Measurements from ENCODE around the gene SPATS2L. TPM values are rescaled to one million over a fixed set of nuclear protein-coding genes. Genes with fewer than 3 reads are reported as not detected.
A peak's percentile ranks its signal among the peaks of the same experiment; 100 is the strongest.

The SPATS2L gene
- total and polyA plus RNA-seq, 2 experiments from 2014 or later = 118 to 154 TPM

- peak in 1 of 2 experiments; percentile 35; a peak in 2 of 4 replicates for TF ChIP-seq CTCF (conservative IDR thresholded peaks at IDR 0.05; ENCODE audit: low read depth in 2 of 2)
Observed at GRCh38 chr2:200257570-200257969, 48.9 kb upstream of the SPATS2L start (continued).

- Mint-ChIP-seq H3K27ac (no peak overlapping the region), H3K9me3 (peaks cover 8% of the 10 kb centered on the region; the same call in 1 of the 3 replicates), H3K27me3 (ENCODE audit: insufficient read depth, low read depth, poor library complexity) (peaks cover 4% of the 10 kb centered on the region), H3K36me3 (ENCODE audit: low read depth) (peaks cover 4% of the 10 kb centered on the region), H3K4me3 (no peak overlapping the region), H3K4me1 (peaks cover 23% of the 10 kb centered on the region)
- Histone ChIP-seq H3K36me3 (ENCODE audit: insufficient read depth) (no peaks in the 10 kb centered on the region), H3K4me3 (no peak overlapping the region), H3K4me2 (no peak overlapping the region), H3K27me3 (ENCODE audit: insufficient read depth) (no peaks in the 10 kb centered on the region), H3K79me2 (replicated peaks; ENCODE audit: insufficient read depth) (no peaks in the 10 kb centered on the region), H3K9me2 (ENCODE audit: insufficient read depth) (peaks cover 29% of the 10 kb centered on the region), H3K4me1 (ENCODE audit: insufficient read depth) (peaks cover 12% of the 10 kb centered on the region), H4K20me1 (replicated peaks; ENCODE audit: insufficient read depth) (no peaks in the 10 kb centered on the region), H3F3A (replicated peaks; ENCODE audit: low read depth) (no peaks in the 10 kb centered on the region), H3K27ac (ENCODE audit: low read depth) (no peak overlapping the region), H2AFZ (peak overlapping the region; percentile 69; the same call in 1 of the 2 replicates)
- DNase-seq (ENCODE audit: low spot score) (no peak), ATAC-seq (no peak)
- TF ChIP-seq STAT1 (IDR thresholded peaks at IDR 0.05; ENCODE audit: unreplicated experiment) (no peak), NANOG (IDR thresholded peaks at IDR 0.05; ENCODE audit: borderline replicate concordance) (no peak), CTCF (conservative IDR thresholded peaks at IDR 0.05; ENCODE audit: low read depth in 2 of 2) (no peak), ZNF114 (CRISPR knock-in tag; IDR thresholded peaks at IDR 0.05) (no peak), EZH2phosphoT487 (IDR thresholded peaks at IDR 0.05; ENCODE audit: unreplicated experiment) (no peak), EZH2 (IDR thresholded peaks at IDR 0.05; ENCODE audit: low read depth, unreplicated experiment) (no peak), POLR2AphosphoS5 (IDR thresholded peaks at IDR 0.05; ENCODE audit: low read depth) (no peak), JUNB (IDR thresholded peaks at IDR 0.05; ENCODE audit: unreplicated experiment) (no peak), ZNF331 (CRISPR knock-in tag; IDR thresholded peaks at IDR 0.05; ENCODE audit: low read depth) (no peak)
- TF ChIP-seq, protein P1, sequence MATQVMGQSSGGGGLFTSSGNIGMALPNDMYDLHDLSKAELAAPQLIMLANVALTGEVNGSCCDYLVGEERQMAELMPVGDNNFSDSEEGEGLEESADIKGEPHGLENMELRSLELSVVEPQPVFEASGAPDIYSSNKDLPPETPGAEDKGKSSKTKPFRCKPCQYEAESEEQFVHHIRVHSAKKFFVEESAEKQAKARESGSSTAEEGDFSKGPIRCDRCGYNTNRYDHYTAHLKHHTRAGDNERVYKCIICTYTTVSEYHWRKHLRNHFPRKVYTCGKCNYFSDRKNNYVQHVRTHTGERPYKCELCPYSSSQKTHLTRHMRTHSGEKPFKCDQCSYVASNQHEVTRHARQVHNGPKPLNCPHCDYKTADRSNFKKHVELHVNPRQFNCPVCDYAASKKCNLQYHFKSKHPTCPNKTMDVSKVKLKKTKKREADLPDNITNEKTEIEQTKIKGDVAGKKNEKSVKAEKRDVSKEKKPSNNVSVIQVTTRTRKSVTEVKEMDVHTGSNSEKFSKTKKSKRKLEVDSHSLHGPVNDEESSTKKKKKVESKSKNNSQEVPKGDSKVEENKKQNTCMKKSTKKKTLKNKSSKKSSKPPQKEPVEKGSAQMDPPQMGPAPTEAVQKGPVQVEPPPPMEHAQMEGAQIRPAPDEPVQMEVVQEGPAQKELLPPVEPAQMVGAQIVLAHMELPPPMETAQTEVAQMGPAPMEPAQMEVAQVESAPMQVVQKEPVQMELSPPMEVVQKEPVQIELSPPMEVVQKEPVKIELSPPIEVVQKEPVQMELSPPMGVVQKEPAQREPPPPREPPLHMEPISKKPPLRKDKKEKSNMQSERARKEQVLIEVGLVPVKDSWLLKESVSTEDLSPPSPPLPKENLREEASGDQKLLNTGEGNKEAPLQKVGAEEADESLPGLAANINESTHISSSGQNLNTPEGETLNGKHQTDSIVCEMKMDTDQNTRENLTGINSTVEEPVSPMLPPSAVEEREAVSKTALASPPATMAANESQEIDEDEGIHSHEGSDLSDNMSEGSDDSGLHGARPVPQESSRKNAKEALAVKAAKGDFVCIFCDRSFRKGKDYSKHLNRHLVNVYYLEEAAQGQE (IDR thresholded peaks at IDR 0.05; ENCODE audit: unreplicated experiment) = no peak
- TF ChIP-seq, protein P2, sequence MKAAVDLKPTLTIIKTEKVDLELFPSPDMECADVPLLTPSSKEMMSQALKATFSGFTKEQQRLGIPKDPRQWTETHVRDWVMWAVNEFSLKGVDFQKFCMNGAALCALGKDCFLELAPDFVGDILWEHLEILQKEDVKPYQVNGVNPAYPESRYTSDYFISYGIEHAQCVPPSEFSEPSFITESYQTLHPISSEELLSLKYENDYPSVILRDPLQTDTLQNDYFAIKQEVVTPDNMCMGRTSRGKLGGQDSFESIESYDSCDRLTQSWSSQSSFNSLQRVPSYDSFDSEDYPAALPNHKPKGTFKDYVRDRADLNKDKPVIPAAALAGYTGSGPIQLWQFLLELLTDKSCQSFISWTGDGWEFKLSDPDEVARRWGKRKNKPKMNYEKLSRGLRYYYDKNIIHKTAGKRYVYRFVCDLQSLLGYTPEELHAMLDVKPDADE (IDR thresholded peaks at IDR 0.05) = no peak
Observed at GRCh38 chr2:200258081-200258480, 48.4 kb upstream of the SPATS2L start.

Measured in GM23338 (cell line).